Dedifferentiated amniotic fluid mesenchymal stem cell (primary cell): ENCODE data around the gene FBXO45.
"Not testable (repeated sequence)": the region's sequence is repeated elsewhere in the genome, so short reads cannot be mapped to it uniquely, and the experiment has no call there.

Experiments used
- DNase-seq: peaks from one replicate; pipeline ENCODE4 v3.0.0-alpha.2; 2016; ENCODE audit errors: extremely low spot score

Gene FBXO45, protein sequence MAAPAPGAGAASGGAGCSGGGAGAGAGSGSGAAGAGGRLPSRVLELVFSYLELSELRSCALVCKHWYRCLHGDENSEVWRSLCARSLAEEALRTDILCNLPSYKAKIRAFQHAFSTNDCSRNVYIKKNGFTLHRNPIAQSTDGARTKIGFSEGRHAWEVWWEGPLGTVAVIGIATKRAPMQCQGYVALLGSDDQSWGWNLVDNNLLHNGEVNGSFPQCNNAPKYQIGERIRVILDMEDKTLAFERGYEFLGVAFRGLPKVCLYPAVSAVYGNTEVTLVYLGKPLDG

GRCh38 chr3:196568246-196569002 is at the start of gene FBXO45, which contains the start of gene WDR53:
Gene FBXO45 (plus strand): TSS chr3:196568660. CDS start chr3:196568985, 325 bp downstream.
Gene WDR53 (minus strand): TSS chr3:196568554. CDS start chr3:196561475, 7,079 bp downstream.
- peak; percentile 94 for DNase-seq

DNA sequence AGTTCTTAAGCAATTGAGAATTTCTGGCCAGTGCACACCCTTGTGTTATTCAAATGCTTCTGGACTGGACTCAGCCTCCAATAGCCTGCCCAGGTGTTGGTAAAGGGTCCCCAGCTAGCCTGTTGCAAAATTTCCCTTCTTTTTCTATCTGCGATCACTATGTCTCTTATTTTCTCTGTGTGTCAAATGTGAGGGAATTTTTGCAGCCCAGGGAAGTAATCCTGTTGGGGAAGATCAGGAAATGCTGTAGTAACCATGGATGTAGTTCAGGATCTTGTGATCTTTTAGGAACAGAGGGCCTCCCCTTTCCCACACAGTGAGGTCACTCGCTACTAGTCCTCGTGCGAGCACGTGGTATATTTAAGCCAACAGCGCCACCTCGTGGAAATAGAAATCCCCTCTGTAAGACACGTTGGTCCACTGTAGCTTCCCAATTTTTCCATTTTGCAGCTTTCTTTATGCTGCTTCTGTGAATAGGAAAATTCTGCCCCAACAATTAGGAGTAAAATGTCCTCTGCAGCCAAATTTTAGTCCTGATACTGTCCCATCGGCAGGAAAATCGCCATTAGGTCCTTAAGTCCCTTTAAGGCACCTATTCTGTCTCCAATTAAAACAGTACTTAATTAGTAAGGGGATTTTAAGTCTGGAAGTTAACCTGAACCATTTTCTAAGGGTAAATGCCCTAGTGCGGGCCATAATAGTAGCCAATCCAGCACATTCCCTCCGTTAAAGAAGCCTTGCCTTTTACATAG is 49.3 kb upstream of the FBXO45 start:
- DNase-seq = peak; percentile 89

DNA sequence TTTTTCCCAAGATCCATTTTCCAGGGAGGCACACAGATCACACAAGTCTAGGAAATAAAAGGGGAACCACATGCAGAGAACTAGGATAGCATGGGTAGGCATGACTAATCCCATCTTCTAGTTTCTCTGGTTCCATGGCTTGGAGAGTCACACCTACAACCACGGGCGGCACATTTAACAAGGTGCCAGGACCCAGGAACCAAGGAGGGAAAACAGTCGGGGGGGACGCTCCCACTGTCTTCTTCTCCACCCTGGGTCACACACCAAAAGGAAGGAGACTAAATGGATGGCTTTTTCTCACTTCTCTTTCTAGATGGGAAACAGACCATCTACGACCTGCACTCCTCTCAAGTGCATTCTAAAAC is 48.8 kb upstream of the FBXO45 start:
- no peak for DNase-seq

GRCh38 chr3:196521291-196521690 is 47.2 kb upstream of the FBXO45 start:
- DNase-seq = not testable (repeated sequence)

- no peak for DNase-seq
Measured at GRCh38 chr3:196523841-196524240, 44.6 kb upstream of the FBXO45 start.

- no peak for DNase-seq
Measured at GRCh38 chr3:196524527-196524926, 43.9 kb upstream of the FBXO45 start.

- no peak for DNase-seq
Measured at GRCh38 chr3:196525141-196525540, 43.3 kb upstream of the FBXO45 start.

GRCh38 chr3:196528639-196529233 is 39.7 kb upstream of the FBXO45 start:
- no peak for DNase-seq

GRCh38 chr3:196531418-196531817 is 37.0 kb upstream of the FBXO45 start:
- no peak for DNase-seq

- DNase-seq = no peak
Measured at GRCh38 chr3:196533260-196533681, 35.2 kb upstream of the FBXO45 start.

GRCh38 chr3:196537319-196537984 is 31.0 kb upstream of the FBXO45 start:
- no peak for DNase-seq

GRCh38 chr3:196541684-196542445 is 26.6 kb upstream of the FBXO45 start:
- DNase-seq = no peak

GRCh38 chr3:196544491-196544992 is 23.9 kb upstream of the FBXO45 start:
- DNase-seq = no peak

- no peak for DNase-seq
Measured at GRCh38 chr3:196546537-196546936, 21.9 kb upstream of the FBXO45 start.

DNA sequence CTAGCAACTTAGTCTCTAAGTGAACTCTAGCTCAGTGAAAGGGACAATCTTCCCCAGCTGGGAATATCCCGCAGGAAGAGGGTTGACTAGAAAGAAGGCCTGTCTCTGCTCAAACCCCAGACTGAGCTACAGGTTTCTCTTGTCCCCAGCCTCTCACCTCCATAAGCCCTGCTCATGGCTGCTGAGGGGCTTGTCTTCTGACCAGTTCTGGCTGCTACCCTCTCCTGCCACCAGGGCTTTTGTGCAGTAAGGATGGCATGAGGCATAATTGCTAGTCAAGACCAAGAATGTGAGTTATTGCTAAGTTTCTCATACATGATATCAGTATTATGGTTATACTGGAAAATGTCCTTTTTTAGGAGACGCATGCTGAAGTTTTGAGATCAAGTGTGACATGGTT is 21.4 kb upstream of the FBXO45 start:
- no peak for DNase-seq

DNA sequence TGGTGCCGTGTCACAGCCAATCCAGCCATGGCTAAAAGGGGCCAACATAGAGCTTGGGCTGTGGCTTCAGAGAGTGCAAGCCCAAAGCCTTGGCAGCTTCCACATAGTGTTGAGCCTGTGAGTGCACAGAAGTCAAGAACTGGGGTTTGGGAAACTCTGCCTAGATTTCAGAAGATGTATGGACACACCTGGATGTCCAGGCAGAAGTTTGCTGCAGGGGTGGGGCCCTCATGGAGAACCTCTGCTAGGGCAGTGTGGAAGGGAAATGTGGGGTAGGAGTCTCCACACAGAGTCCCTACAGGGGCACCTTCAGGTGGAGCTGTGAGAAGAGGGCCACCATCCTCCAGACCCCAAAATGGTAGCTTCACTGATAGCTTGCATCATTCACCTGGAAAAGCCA is 19.1 kb upstream of the FBXO45 start:
- not testable (repeated sequence) for DNase-seq

- DNase-seq = not testable (repeated sequence)
Measured at GRCh38 chr3:196550172-196550571, 18.3 kb upstream of the FBXO45 start.

DNA sequence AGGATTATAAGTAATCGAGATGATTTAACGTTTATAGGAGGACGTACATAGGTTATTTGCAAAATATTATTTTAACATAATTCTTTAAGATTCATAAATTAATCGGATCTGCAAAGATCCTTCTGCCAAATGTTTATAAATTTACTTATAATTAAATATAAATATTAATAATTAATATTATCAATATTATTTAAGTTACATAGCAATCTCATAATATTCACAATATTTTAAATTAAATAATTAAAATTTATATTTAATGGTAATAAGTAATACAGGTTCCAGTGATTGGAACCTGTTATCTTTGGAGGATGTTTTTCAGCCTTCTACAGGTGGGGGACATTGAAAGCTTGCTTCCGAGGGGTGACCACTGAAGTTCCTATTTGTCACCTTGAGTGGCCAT is 16.2 kb upstream of the FBXO45 start:
- no peak for DNase-seq

- DNase-seq = no peak
Measured at GRCh38 chr3:196553551-196553950, 14.9 kb upstream of the FBXO45 start.

- no peak for DNase-seq
Measured at GRCh38 chr3:196554205-196554604, 14.3 kb upstream of the FBXO45 start.

GRCh38 chr3:196555295-196555694 is 13.2 kb upstream of the FBXO45 start:
- DNase-seq = no peak
